Measurements from ENCODE around the gene NKD2. TPM values are rescaled to one million over a fixed set of nuclear protein-coding genes. Genes with fewer than 3 reads are reported as not detected.
"Not testable (repeated sequence)": the region's sequence is repeated elsewhere in the genome, so short reads cannot be mapped to it uniquely, and the experiment has no call there.

NKD2 gene
- total and polyA plus RNA-seq, 8 donors: 1.8 to 13.6 (median 7.9) TPM; not detected in 2

GRCh38 chr5:1018596-1018995, 10.0 kb downstream of the NKD2 start:
- no peaks in the 10 kb centered on the region for H3K27me3 ChIP-seq
- DNase-seq: no peak
- TF ChIP-seq POLR2A (IDR thresholded peaks at IDR 0.05) (no peak), EP300 (IDR thresholded peaks at IDR 0.05) (no peak), POLR2AphosphoS5 (IDR thresholded peaks at IDR 0.05) (no peak), CTCF (IDR thresholded peaks at IDR 0.05) (no peak)
- WGBS, 5 donors: 86 to 100% (median 90%) methylated on average over 1 to 9 of the region's 9 CpGs
- no peaks in the 10 kb centered on the region for H3K9me3 ChIP-seq
- no peak overlapping the region for H3K4me3 ChIP-seq
- no peaks in the 10 kb centered on the region for H3K4me1 ChIP-seq
- H3K27ac ChIP-seq: no peak overlapping the region
- no peaks in the 10 kb centered on the region for H3K36me3 ChIP-seq
- intact Hi-C loops (cut with DNase I; ENCODE audit: low total_unique reads): no loop called here

GRCh38 chr5:1019001-1019905, 10.7 kb downstream of the NKD2 start:
- TF ChIP-seq POLR2A (IDR thresholded peaks at IDR 0.05): no peak
- TF ChIP-seq EP300 (IDR thresholded peaks at IDR 0.05): no peak
- no peak for TF ChIP-seq POLR2AphosphoS5 (IDR thresholded peaks at IDR 0.05)
- no peak for TF ChIP-seq CTCF (IDR thresholded peaks at IDR 0.05)
- WGBS, 5 donors: 81 to 86% (median 85%) methylated on average over 29 to 37 of the region's 37 CpGs

GRCh38 chr5:1020452-1020961, 11.9 kb downstream of the NKD2 start:
- no peak for TF ChIP-seq POLR2A (IDR thresholded peaks at IDR 0.05)
- no peak for TF ChIP-seq EP300 (IDR thresholded peaks at IDR 0.05)
- TF ChIP-seq CTCF (IDR thresholded peaks at IDR 0.05): no peak
- no peak for TF ChIP-seq POLR2AphosphoS5 (IDR thresholded peaks at IDR 0.05)
- Histone ChIP-seq H3K27ac (no peak overlapping the region), H3K36me3 (no peaks in the 10 kb centered on the region), H3K4me3 (no peak overlapping the region), H3K9me3 (no peaks in the 10 kb centered on the region), H3K27me3 (no peaks in the 10 kb centered on the region), H3K4me1 (no peaks in the 10 kb centered on the region)
- intact Hi-C loops (cut with DNase I; ENCODE audit: low total_unique reads): no loop called here
- DNase-seq: no peak
- 58 to 79% (median 65%) methylated on average over 15 to 16 of the region's 16 CpGs for WGBS, 5 donors

More at GRCh38 chr5:1019001-1019905, 10.7 kb downstream of the NKD2 start:
- H3K27ac ChIP-seq: no peak overlapping the region
- no peaks in the 10 kb centered on the region for H3K4me1 ChIP-seq
- H3K36me3 ChIP-seq: no peaks in the 10 kb centered on the region
- no peaks in the 10 kb centered on the region for H3K27me3 ChIP-seq
- H3K9me3 ChIP-seq: no peaks in the 10 kb centered on the region
- no peak for DNase-seq
- H3K4me3 ChIP-seq: no peak overlapping the region
- intact Hi-C loops (cut with DNase I; ENCODE audit: low total_unique reads): no loop called here

- TF ChIP-seq CTCF (IDR thresholded peaks at IDR 0.05) (no peak), POLR2AphosphoS5 (IDR thresholded peaks at IDR 0.05) (no peak), EP300 (IDR thresholded peaks at IDR 0.05) (no peak), POLR2A (IDR thresholded peaks at IDR 0.05) (no peak)
These were observed 12.8 kb downstream of the NKD2 start for GRCh38 chr5:1021136-1021968.

GRCh38 chr5:1021969-1022336, 13.4 kb downstream of the NKD2 start:
- H3K27ac ChIP-seq; H3K4me3 ChIP-seq; DNase-seq; intact Hi-C loops (cut with DNase I; ENCODE audit: low total_unique reads); H3K9me3 ChIP-seq; H3K27me3 ChIP-seq; H3K4me1 ChIP-seq; H3K36me3 ChIP-seq: not testable (repeated sequence)
- WGBS, 5 donors: 64 to 82% (median 69%) methylated on average over 7 to 9 of the region's 9 CpGs

More at GRCh38 chr5:1021136-1021968, 12.8 kb downstream of the NKD2 start:
- intact Hi-C loops (cut with DNase I; ENCODE audit: low total_unique reads): no loop called here
- no peaks in the 10 kb centered on the region for H3K36me3 ChIP-seq
- H3K4me1 ChIP-seq: no peaks in the 10 kb centered on the region
- 51 to 71% (median 59%) methylated on average over 23 to 29 of the region's 29 CpGs for WGBS, 5 donors
- no peak overlapping the region for H3K27ac ChIP-seq
- H3K4me3 ChIP-seq: no peak overlapping the region
- no peaks in the 10 kb centered on the region for H3K27me3 ChIP-seq
- peak in 1 of 2 donors; percentile 47 for DNase-seq
- no peaks in the 10 kb centered on the region for H3K9me3 ChIP-seq
